Fibroblast of villous mesenchyme (primary cell): ENCODE data around the gene ADAM33. TPM values are rescaled to one million over a fixed set of nuclear protein-coding genes. Genes with fewer than 3 reads are reported as not detected.

Source experiments
- DNase-seq: peaks from one replicate; pipeline ENCODE4 v3.0.0-alpha.2; 2010; ENCODE audit warnings: low read depth
- H3K4me3 ChIP-seq: 2 replicates; pipeline ENCODE4 v1.5.1; 2011; ENCODE audit warnings: low read depth, mild to moderate bottlenecking, low read length
- CTCF ChIP-seq: IDR thresholded peaks from 2 replicates; pipeline ENCODE4 v1.5.1; 2012; ENCODE audit warnings: low read depth, mild to moderate bottlenecking, low read length; ENCODE audit not compliant: insufficient read depth
- total RNA-seq: library from RNA; depleted of rRNA; stranded (reverse); fragments of >200 nt; gene quantifications from 2 replicates; pipeline ENCODE4 v1.2.3, GENCODE V29; 2012

ADAM33 gene
- total RNA-seq, 1 donor = 53.1 TPM

- H3K4me3 ChIP-seq = no peak overlapping the region
- no peak for TF ChIP-seq CTCF
- no peak for DNase-seq
Observed at GRCh38 chr20:3707508-3707899, 25.7 kb upstream of the ADAM33 start.

- no peak for TF ChIP-seq CTCF
- no peak for DNase-seq
- H3K4me3 ChIP-seq = no peak overlapping the region
Observed at GRCh38 chr20:3706774-3707507, 25.1 kb upstream of the ADAM33 start.

GRCh38 chr20:3705970-3706739 lies 24.3 kb upstream of the ADAM33 start:
- TF ChIP-seq CTCF = no peak
- no peak for DNase-seq
- H3K4me3 ChIP-seq = no peak overlapping the region

GRCh38 chr20:3705491-3705969 lies 23.7 kb upstream of the ADAM33 start:
- H3K4me3 ChIP-seq = no peak overlapping the region
- no peak for TF ChIP-seq CTCF
- DNase-seq = no peak

- no peak for TF ChIP-seq CTCF
- no peak overlapping the region for H3K4me3 ChIP-seq
- no peak for DNase-seq
Observed at GRCh38 chr20:3704087-3704486, 22.3 kb upstream of the ADAM33 start.

GRCh38 chr20:3702611-3703391 lies 21.0 kb upstream of the ADAM33 start:
- TF ChIP-seq CTCF = no peak
- DNase-seq = no peak

More at GRCh38 chr20:3702611-3703391, 21.0 kb upstream of the ADAM33 start:
- no peak overlapping the region for H3K4me3 ChIP-seq
